C4-2B (cell line): ENCODE measurements around the gene IFT74.

Experiments
- H3K27ac ChIP-seq: fragments of 450-650 bp; 2 replicates; pipeline ENCODE4 v1.5.1; 2017
- ZFX ChIP-seq: fragments of 450-650 bp; IDR thresholded peaks from 2 replicates; pipeline ENCODE4 v1.6.1; 2017
- TF ChIP-seq, protein P1 (sequence below): fragments of 450-650 bp; conservative IDR thresholded peaks from 2 replicates; pipeline ENCODE4 v1.5.1; 2017; ENCODE audit warnings: mild to moderate bottlenecking

Gene IFT74

DNA sequence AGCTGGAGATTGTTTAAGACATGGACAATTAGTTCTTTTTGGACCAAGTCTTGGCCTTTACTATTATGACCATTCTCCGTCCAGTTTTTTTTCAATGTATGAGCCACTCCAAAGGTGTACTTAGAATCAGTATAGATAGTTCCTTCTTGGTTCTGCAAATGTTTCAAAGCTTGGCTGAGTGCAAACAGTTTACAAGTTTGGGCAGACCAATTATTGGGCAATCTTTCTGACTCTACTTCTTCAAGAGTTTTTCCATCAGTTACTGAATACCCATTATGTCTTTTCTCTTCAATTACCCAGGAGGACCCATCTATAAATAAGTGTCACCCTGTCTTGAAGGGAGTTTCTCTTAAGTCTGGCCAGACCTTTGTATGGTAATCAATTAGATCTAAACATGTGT lies 15.5 kb downstream of the IFT74 start:
- TF ChIP-seq, protein P1, sequence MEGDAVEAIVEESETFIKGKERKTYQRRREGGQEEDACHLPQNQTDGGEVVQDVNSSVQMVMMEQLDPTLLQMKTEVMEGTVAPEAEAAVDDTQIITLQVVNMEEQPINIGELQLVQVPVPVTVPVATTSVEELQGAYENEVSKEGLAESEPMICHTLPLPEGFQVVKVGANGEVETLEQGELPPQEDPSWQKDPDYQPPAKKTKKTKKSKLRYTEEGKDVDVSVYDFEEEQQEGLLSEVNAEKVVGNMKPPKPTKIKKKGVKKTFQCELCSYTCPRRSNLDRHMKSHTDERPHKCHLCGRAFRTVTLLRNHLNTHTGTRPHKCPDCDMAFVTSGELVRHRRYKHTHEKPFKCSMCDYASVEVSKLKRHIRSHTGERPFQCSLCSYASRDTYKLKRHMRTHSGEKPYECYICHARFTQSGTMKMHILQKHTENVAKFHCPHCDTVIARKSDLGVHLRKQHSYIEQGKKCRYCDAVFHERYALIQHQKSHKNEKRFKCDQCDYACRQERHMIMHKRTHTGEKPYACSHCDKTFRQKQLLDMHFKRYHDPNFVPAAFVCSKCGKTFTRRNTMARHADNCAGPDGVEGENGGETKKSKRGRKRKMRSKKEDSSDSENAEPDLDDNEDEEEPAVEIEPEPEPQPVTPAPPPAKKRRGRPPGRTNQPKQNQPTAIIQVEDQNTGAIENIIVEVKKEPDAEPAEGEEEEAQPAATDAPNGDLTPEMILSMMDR = no peak
- no peak for TF ChIP-seq ZFX
- H3K27ac ChIP-seq = no peak overlapping the region

DNA sequence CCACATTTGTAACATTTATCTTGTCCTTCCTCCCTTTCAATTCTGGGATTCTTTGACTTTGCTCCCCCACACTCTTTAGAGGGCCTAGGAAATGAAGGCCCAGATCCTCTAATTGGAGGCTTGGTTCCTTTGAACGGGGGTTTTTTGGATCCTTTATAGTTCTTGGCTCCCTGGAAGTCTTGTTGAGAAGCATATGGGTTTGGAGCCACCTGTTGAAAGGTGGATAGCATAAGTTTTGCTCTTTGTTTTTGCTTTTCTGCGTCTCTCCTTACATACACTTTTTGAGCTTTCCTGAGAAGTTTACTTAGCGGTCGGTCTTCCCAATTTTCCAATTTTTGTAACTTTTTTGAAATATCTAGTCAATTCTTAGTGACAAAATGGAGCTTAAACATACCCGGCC lies 17.8 kb downstream of the IFT74 start:
- H3K27ac ChIP-seq = no peak overlapping the region
- TF ChIP-seq, protein P1 = no peak
- no peak for TF ChIP-seq ZFX

DNA sequence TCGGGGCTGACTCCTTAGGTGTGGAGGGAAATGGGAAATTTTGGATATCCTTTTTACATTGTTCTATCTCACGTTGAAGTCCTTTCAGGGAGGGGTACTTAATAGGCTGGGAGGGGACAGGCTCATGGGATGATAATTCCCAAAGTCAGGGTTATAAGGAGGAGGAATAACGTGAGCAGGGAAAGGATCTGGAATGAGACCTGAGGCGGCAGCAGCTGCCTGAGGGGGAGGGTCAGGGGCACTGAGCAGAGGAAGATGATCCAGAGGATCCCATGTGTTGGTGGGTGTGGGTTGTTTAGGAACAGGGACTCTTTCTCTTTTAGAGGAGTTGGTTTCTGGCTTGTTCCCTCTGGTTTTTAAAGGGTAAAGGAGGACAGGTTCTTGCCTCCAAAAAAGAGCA lies 18.7 kb downstream of the IFT74 start:
- H3K27ac ChIP-seq = no peak overlapping the region
- TF ChIP-seq, protein P1 = no peak

DNA sequence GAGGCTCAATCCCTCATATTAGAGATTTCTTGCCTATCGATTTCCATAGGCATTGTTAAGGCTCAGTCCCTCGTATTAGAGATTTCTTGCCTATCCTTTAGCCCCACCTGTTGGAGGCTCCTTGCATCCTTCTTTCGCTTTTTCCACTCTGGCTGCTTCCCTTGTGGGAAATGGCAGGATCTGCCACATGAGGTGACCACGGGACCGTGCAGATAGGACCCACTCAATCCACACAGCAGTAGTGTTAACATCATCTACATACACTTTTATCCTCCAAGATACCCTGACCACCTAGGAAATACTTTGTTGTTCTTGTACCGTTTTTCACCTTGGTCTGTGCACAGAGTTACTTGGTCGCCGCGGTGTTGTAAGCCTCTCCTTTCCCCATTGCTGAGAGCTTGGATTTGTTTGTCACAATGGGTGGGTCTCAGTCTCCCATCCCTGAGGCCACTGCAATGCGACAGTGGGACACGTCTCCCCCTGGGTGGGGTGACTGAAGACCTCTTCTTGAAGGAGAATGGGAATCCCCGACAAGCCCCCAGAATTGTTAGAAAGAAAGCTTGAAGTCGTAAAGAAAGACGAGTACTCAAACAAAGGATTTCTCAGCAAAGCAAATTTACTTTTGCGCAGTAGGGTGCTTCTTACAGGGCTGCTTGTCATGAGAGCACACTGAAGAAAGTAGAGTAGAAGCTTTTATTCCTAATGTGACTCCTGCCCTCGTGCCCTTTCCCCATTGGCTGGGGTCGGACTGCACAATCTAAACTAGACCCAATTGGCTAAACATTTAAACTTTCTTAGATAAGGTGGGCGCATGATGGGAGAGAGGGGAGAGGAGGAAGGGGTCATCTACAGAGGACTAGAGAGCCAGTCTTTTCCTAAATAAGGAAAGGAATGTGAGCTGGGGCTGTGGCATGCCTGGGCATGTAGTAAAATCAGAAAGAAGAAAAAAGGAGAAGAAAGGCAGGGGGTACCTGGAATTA lies 19.8 kb downstream of the IFT74 start:
- TF ChIP-seq, protein P1 = peak; percentile 52
- no peak for TF ChIP-seq ZFX
- no peak overlapping the region for H3K27ac ChIP-seq

DNA sequence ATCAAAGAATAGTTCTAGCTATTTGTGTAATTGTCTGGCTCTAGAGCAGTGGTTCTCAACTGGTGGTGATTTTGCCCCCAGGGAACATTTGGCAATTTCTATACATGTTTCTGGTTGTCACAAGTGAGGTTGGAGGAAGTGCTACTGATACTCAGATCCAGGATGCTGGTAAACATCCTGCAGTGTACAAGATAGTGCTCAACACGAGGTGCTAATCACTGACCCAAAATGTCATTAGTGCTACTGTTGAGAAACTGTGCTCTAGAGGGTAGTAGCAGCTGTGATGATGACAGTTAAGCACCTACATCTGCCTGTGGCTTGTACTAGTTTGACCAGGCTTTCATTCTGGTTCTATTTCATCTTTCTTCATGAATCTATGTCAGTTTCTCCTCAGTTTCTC lies 27.1 kb downstream of the IFT74 start:
- no peak for TF ChIP-seq ZFX
- TF ChIP-seq, protein P1 = no peak
- no peak overlapping the region for H3K27ac ChIP-seq

DNA sequence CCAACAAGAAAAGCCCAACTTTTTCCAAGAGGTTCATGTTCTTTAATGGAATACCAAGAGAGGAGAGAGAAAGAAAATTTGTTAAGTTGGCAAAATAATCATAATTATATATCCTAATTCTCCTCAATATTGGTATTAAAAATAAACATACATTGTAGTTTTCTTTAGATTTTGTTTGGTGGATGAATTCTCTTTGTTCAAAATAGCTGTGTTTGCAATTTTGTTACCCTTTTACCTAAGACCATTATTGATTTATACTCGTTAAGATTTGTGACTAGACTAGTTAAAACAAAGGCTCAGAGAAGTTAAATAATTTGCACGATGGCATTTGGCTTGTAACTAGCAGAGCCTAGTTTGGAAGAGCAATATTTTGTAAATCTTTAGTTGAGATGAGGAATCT lies 39.6 kb downstream of the IFT74 start:
- H3K27ac ChIP-seq = no peak overlapping the region
- TF ChIP-seq, protein P1 = no peak
- no peak for TF ChIP-seq ZFX

DNA sequence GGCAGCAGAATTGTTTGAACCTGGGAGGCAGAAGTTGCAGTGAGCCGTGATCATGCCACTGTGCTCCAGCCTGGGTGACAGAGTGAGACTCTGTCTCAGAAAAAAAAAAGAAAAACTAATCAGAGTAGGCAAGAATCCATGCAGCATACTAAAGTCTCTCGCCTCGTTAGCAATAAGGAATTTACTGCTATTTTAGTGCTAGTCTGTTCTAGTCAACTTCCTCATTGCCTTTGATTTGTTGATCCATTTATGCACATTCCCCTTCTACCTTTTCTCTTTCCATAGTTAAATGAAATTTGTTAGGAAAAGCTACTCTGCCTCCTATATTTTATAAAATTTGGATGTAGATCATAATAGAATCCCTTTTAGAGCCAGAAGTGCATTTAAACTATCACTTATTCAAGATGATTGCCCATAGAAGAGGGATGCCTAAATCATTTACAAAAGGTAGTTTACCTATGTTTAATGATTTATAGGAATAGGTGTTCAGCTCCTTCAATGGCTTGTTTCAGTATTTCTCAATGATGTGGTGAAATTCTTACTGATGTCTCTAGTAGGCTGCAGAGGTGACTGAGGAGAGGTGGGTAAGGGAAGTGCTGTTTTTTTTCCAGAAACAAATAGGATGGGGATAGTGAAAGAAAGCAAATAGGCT lies 47.3 kb downstream of the IFT74 start:
- TF ChIP-seq ZFX = no peak
- TF ChIP-seq, protein P1 = no peak
- no peak overlapping the region for H3K27ac ChIP-seq
